NCI-H2029 treated with DMSO at 0.1 percent for 48 hours (cell line): Measurements from ENCODE around the gene INSL3.

Source experiments
- DNase-seq: peaks from one replicate; lab custom pipeline; 2025; lab: John Stamatoyannopoulos, UW

INSL3 gene, protein sequence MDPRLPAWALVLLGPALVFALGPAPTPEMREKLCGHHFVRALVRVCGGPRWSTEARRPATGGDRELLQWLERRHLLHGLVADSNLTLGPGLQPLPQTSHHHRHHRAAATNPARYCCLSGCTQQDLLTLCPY

DNA sequence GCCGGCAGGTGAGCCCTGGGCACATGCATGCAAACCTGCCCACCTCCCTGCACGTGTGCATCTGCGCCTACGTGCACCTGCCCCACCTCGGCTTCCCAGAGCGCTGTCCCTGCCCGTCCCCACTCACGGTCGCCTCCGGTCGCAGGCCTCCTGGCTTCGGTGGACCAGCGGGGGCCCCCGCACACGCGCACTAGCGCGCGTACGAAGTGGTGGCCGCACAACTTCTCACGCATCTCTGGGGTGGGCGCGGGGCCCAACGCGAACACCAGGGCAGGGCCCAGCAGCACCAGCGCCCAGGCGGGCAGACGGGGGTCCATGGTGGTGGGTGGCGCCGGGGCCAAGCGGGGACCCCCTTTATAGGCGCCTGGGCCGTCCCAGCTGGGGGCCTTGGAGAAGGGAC is at the start of gene INSL3:
INSL3 (minus strand) TSS at position 330 of the 400 bp plus-strand sequence; CDS start at position 317, 13 bp downstream.
- DNase-seq = no peak

- no peak for DNase-seq
Measured at GRCh38 chr19:17869114-17869608, 47.8 kb upstream of the INSL3 start.

- DNase-seq = no peak
Measured at GRCh38 chr19:17868669-17869068, 47.4 kb upstream of the INSL3 start.

- no peak for DNase-seq
Measured at GRCh38 chr19:17866964-17867486, 45.7 kb upstream of the INSL3 start.

DNA sequence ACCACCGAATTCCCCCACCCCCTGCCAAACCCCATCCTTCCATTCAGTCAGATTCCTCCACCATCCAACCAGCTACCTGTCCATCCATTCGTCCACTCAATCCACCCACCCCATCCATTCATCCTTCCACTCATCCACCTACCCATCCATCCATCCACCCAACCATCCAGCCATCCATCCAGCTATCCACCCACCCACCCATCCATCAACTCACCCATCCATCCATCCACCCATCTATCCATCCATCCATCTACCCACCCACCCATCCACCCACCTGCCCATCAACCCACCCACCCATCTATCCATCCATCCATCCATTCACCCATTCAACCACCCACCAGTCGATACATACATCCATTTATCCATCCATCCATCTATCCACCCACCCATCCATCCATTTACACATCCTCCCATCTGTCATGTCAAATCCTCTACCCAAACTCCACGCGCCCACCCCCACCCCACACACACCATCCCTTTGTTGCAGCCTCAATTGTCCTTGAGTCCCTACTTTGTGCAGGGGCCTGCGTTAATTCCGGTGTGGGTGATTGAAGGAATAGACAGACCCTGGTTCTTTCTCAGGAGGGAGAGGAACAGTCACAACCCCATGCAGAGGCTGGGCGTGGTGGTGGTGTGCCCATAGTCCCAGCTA is 45.1 kb upstream of the INSL3 start:
- DNase-seq = no peak

- DNase-seq = no peak
Measured at GRCh38 chr19:17865364-17866311, 44.3 kb upstream of the INSL3 start.

- no peak for DNase-seq
Measured at GRCh38 chr19:17863520-17864182, 42.3 kb upstream of the INSL3 start.

DNA sequence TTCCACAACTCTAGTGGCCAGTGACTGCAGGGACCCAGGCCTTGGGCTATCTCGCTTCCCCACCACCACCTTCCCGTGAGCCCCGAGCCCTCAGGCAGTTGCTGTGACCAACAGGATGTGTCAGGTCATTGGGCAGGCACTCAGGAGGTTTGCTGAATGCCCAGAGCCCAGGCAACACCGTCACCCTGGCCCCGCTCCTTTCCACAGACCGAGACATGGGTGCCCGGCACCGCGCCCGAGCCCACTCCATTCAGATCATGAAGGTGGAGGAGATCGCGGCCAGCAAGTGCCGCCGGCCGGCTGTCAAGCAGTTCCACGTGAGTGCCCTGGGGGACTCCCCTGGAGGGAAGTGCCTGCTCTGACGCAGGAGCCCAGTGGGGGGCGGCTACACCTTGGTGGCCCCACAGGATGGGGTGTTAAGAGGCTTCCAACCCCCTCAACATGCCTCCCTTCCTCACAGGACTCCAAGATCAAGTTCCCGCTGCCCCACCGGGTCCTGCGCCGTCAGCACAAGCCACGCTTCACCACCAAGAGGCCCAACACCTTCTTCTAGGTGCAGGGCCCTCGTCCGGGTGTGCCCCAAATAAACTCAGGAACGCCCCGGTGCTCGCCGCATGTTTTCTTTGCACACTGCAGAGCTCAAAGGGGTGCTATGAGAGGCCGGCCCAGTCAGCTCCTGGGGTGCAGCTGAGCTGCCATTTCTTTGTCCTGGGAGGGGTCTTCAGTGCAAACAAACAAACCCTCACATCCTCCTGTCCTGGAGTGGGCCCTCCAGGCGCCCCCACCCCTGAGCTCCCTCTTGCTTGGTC is 41.6 kb upstream of the INSL3 start:
- no peak for DNase-seq

DNA sequence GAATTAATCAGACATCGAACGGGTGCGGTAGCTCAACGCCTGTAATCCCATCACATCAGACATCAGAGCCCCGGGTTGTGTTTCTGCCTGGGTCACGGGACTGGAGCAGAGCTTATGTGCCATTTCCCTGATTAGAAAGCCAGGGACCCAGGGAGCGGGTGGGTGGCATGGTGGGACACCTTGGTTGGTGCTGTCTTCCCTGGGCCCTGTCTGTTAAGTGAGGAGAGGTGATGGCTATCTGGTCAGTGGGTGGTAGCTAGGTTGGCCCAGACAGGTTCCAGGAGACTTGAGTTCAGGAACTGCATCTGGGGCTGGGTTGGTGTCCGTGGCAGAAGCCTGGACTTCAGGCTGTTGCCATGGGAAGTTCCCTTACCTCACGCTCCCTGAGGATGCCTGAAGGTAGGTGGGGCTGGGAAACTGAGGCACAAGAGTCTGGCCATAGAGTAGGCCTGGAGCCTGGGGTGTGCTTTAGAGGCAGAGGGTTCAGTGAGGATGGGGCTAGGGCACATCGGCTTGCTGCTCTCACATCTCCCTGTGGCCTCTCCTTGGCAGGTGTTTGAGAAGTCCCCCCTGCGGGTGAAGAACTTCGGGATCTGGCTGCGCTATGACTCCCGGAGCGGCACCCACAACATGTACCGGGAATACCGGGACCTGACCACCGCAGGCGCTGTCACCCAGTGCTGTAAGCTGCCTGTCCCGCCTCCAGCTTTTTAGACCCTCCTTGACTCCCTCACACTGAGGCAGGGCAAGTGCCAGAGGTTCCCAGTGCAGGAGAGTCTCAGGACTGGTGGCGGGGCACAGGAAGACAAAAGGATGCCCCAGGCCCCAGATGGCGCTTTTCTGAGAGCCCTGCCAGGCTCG is 40.5 kb upstream of the INSL3 start:
- no peak for DNase-seq

GRCh38 chr19:17860993-17861360 is 39.7 kb upstream of the INSL3 start:
- no peak for DNase-seq

DNA sequence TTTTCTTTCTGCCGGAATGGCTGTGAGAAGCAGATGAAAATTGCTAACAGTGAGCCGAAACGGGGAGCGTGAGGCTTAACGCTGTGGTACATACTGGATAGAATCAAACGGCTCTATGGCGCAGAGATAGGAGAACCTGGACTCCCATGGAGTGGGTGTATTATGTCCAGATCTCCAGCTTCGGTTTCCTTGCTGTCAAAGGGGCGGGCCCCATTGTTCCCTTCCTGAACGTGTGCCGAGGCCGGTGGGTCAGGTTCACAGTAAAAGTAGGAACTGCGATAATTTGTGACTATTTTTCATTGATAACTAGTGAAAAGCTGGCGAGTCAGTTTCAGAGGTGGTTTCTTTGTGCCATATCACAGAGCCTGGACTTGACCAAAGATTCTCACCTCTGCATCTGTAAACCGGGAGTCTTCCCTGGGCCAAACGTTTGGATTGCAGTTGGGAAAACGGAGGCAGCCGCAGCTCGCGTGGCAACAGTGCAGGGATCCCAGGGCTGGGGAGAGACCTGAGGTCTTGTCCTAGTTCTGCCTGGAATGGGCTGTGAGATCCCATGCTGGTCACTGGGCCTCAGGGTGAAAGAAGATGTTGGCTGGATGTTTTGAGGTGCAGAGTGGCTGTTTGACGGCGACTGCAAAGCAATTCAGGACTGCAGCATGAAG is 39.1 kb upstream of the INSL3 start:
- DNase-seq = no peak

GRCh38 chr19:17859533-17860330 is 38.4 kb upstream of the INSL3 start, which contains the start of gene RPL18A:
Gene RPL18A, plus strand, starts transcription at chr19:17859910. Its CDS starts 47 bp downstream, at chr19:17859957.
- DNase-seq = peak; percentile 97

GRCh38 chr19:17855280-17856152 is 34.2 kb upstream of the INSL3 start:
- DNase-seq = peak; percentile 59

GRCh38 chr19:17854061-17854460 is 32.7 kb upstream of the INSL3 start:
- no peak for DNase-seq

DNA sequence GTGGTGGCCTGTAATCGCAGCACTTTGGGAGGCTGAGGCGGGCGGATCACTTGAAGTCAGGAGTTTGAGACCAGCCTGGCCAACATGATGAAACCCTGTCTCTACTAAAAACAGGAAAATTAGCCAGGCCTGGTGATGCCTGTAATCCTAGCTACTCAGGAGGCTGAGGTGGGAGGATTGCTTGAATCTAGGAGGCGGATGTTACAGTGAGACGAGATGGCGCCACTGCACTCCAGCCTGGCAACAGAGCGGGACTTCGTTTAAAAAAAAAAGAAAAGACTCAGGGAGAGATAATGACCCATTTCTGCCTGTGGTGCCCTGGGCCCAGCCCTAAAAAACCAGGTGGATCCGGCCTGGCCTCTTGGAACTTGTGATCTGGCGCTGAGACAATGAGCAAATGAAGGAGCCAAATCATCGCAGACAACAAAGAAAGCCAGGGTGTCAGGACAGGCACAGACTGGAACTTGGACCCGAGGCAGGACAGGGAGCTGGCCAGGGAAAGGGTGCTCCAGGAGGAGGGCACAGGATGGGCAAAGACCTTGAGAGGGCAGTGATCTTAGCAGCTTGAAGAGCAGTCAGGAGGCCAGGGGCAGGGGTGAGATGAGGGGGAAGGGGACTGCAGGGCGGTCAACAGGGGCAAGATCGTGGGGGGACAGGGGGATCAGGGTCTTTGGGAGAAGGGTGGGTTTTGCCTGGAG is 27.4 kb upstream of the INSL3 start:
- no peak for DNase-seq

DNA sequence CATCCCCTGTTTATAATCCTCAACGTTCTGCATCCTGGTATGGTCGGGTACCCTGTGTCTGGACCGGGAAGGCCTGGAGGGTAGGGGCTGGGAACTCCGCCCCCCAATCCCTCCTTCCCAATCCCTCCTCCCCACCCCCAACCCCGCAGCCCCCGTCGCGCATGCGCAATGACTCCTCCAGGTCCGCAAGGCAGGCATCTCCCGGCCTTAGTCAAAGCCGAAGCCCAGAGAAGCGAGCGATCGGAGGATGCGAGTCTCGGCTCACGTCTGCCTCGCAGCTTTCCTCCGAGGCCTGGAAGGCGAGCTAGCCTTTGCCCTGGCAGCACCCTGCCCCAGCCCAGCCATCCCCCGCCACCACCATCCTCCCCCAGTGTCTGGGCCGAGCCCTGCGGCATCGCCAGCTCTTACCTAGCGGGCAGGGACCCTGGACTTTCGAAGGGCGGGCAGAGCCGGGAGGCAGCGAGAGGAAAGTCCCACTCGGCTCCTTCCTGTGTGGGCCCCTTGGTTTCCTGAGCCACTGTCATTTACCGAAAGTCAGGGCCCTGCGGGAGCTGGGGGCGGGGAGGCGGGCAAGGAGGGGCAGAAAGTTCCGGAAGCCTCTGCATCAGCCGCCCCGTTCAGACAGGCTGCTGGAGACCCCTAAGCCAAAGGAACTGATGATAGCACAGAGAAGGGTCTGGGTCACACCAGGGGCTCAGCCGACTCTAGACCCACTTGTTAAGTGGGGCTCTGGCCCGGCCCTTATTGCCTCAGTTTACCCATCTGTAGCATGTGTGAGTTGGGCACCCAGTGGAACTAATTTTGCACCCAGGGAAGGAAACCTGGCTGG is 26.4 kb upstream of the INSL3 start, which contains the start of gene JAK3:
JAK3 (minus strand) TSS at position 445 of the 829 bp plus-strand sequence. CDS start 3,565 bp downstream, outside the sequence.
- no peak for DNase-seq
